ENCODE results near the gene PDGFB.

GRCh38 chr22:39283322-39284141 is 38.8 kb upstream of the PDGFB start:
- TF ChIP-seq ZNF274 (IDR thresholded peaks at IDR 0.05; ENCODE audit: low read depth, low read length) (no peak), SUZ12 (IDR thresholded peaks at IDR 0.05; ENCODE audit: extremely low read depth, insufficient read depth, insufficient read length) (no peak), YY1 (IDR thresholded peaks at IDR 0.05; ENCODE audit: insufficient read depth, insufficient read length) (no peak)

Measured in NT2/D1 (cell line).